OCI-LY1 (cell line): ENCODE measurements around the gene CPN1.

ENCODE experiments used
- H2AFZ ChIP-seq: fragments of 200-600 bp; sonication (generic), shearing (Covaris generic); 2 replicates; pipeline ENCODE4 v1.6.0; 2014; ENCODE audit warnings: antibody characterized with exemption, mild to moderate bottlenecking, low read length
- H3F3A ChIP-seq: fragments of 200-600 bp; sonication (generic), shearing (Covaris generic); 2 replicates; pipeline ENCODE4 v1.6.0; 2014; ENCODE audit warnings: mild to moderate bottlenecking, antibody characterized with exemption, low read length, moderate library complexity; ENCODE audit not compliant: insufficient read depth
- H3K27ac ChIP-seq: fragments of 200-600 bp; sonication (generic); 2 replicates; pipeline ENCODE4 v1.5.1; 2014; ENCODE audit warnings: low read length, mixed run types, mild to moderate bottlenecking, low read depth; ENCODE audit not compliant: poor library complexity, severe bottlenecking
- H3K27me3 ChIP-seq: fragments of 200-600 bp; sonication (generic); 2 replicates; pipeline ENCODE4 v1.6.0; 2014; ENCODE audit warnings: antibody characterized with exemption, mild to moderate bottlenecking, low read length, moderate library complexity; ENCODE audit not compliant: insufficient read depth
- H3K36me3 ChIP-seq: fragments of 200-600 bp; sonication (generic); 2 replicates; pipeline ENCODE4 v1.6.1; 2014; ENCODE audit warnings: mild to moderate bottlenecking, antibody characterized with exemption, low read length, moderate library complexity, mixed read lengths; ENCODE audit not compliant: insufficient read depth
- H3K4me1 ChIP-seq: fragments of 200-600 bp; sonication (generic); 2 replicates; pipeline ENCODE4 v1.5.1; 2014; ENCODE audit warnings: mild to moderate bottlenecking, low read length, moderate library complexity; ENCODE audit not compliant: insufficient read depth, severe bottlenecking
- H3K4me2 ChIP-seq: fragments of 200-600 bp; sonication (generic), shearing (Covaris generic); 2 replicates; pipeline ENCODE4 v1.6.1; 2014; ENCODE audit warnings: low read length
- H3K4me3 ChIP-seq: fragments of 200-600 bp; sonication (generic); 2 replicates; pipeline ENCODE4 v1.5.1; 2014; ENCODE audit warnings: low read length, low read depth, mild to moderate bottlenecking, mixed read lengths; ENCODE audit not compliant: poor library complexity, severe bottlenecking
- H3K79me2 ChIP-seq: fragments of 200-600 bp; shearing (Covaris generic); 2 replicates; pipeline ENCODE4 v1.6.1; 2016; ENCODE audit warnings: mixed run types, low read length, mixed read lengths; ENCODE audit not compliant: insufficient read depth
- H3K9ac ChIP-seq: fragments of 200-600 bp; sonication (generic), shearing (Covaris generic); 2 replicates; pipeline ENCODE4 v1.6.1; 2014; ENCODE audit warnings: mild to moderate bottlenecking, low read length, mixed read lengths
- H3K9me2 ChIP-seq: fragments of 200-600 bp; sonication (generic), shearing (Covaris generic); 2 replicates; pipeline ENCODE4 v1.6.1; 2014; ENCODE audit warnings: low read depth, mild to moderate bottlenecking, low read length, mixed read lengths
- H3K9me3 ChIP-seq: fragments of 200-600 bp; shearing (Covaris generic); 2 replicates; pipeline ENCODE4 v1.6.1; 2014; ENCODE audit warnings: low read length, mixed read lengths
- H4K20me1 ChIP-seq: fragments of 200-600 bp; sonication (generic), shearing (Covaris generic); 2 replicates; pipeline ENCODE4 v1.6.0; 2016; ENCODE audit warnings: mild to moderate bottlenecking, low read length; ENCODE audit not compliant: insufficient read depth
- EZH2 ChIP-seq: fragments of 200-600 bp; sonication (generic), shearing (Covaris generic); IDR thresholded peaks from 2 replicates; pipeline ENCODE4 v1.8.0; 2017; ENCODE audit warnings: borderline replicate concordance, mixed run types, mild to moderate bottlenecking, antibody characterized with exemption, low read length, moderate library complexity, mixed read lengths
- TF ChIP-seq, protein P1 (sequence below): fragments of 200-600 bp; sonication (generic), shearing (Covaris generic); IDR thresholded peaks from 2 replicates; pipeline ENCODE4 v1.5.1; 2017; ENCODE audit warnings: mild to moderate bottlenecking, antibody characterized with exemption, low read length, moderate library complexity, mixed read lengths

CPN1 gene

GRCh38 chr10:100004805-100005510, 76.7 kb downstream of the CPN1 start:
- Histone ChIP-seq H4K20me1 (no peaks in the 10 kb centered on the region), H3K4me3 (no peak overlapping the region), H3K4me1 (peaks cover 60% of the 10 kb centered on the region), H2AFZ (no peak overlapping the region), H3K79me2 (peaks cover 90% of the 10 kb centered on the region), H3K27ac (peak overlapping the region; percentile 89), H3K9me2 (no peaks in the 10 kb centered on the region), H3K4me2 (no peak overlapping the region; the same call in 1 of the 2 replicates), H3K9me3 (no peaks in the 10 kb centered on the region), H3K9ac (no peak overlapping the region), H3K27me3 (no peaks in the 10 kb centered on the region), H3F3A (no peaks in the 10 kb centered on the region), H3K36me3 (peaks cover 7% of the 10 kb centered on the region; the same call in 1 of the 2 replicates)
- TF ChIP-seq, protein P1, sequence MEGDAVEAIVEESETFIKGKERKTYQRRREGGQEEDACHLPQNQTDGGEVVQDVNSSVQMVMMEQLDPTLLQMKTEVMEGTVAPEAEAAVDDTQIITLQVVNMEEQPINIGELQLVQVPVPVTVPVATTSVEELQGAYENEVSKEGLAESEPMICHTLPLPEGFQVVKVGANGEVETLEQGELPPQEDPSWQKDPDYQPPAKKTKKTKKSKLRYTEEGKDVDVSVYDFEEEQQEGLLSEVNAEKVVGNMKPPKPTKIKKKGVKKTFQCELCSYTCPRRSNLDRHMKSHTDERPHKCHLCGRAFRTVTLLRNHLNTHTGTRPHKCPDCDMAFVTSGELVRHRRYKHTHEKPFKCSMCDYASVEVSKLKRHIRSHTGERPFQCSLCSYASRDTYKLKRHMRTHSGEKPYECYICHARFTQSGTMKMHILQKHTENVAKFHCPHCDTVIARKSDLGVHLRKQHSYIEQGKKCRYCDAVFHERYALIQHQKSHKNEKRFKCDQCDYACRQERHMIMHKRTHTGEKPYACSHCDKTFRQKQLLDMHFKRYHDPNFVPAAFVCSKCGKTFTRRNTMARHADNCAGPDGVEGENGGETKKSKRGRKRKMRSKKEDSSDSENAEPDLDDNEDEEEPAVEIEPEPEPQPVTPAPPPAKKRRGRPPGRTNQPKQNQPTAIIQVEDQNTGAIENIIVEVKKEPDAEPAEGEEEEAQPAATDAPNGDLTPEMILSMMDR, result no peak
- no peak for TF ChIP-seq EZH2

DNA sequence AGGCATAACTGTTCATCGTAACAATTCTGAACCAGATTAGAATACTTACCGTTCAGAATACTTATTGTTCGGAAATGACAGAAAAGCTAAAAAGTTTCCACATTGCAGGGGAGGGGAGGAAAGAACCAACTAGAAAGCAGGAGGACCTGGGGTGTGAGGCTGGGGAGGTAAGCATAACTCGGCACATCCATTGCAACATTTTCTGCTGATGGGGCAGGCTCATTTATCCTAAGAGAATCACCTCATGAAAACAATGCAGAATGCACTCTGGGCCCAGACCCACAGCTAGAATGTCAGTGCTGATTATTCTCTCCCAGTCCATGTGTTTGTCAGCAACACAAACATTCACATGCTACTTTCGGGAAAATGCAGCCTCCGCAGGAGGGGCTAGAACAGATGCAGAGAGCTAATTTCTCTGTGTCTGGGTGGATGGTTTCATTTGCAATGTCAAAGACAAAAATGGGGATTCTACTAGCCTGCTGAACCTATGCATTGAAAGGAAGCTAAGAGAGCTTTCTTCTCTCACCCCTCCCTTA, 81.5 kb downstream of the CPN1 start:
- H4K20me1 ChIP-seq, result no peaks in the 10 kb centered on the region
- H3K36me3 ChIP-seq, result peaks cover 7% of the 10 kb centered on the region; the same call in 1 of the 2 replicates
- no peak for TF ChIP-seq EZH2
- TF ChIP-seq, protein P1, result no peak
- peaks cover 65% of the 10 kb centered on the region for H3K4me1 ChIP-seq
- no peak overlapping the region for H2AFZ ChIP-seq
- H3F3A ChIP-seq, result no peaks in the 10 kb centered on the region
- peak overlapping the region; percentile 31; the same call in 1 of the 2 replicates for H3K9ac ChIP-seq
- H3K27ac ChIP-seq, result peak overlapping the region; percentile 77
- peaks cover 90% of the 10 kb centered on the region for H3K79me2 ChIP-seq
- H3K4me2 ChIP-seq, result peak overlapping the region; percentile 58
- no peak overlapping the region for H3K4me3 ChIP-seq
- no peaks in the 10 kb centered on the region for H3K27me3 ChIP-seq
- H3K9me2 ChIP-seq, result no peaks in the 10 kb centered on the region
- no peaks in the 10 kb centered on the region for H3K9me3 ChIP-seq

DNA sequence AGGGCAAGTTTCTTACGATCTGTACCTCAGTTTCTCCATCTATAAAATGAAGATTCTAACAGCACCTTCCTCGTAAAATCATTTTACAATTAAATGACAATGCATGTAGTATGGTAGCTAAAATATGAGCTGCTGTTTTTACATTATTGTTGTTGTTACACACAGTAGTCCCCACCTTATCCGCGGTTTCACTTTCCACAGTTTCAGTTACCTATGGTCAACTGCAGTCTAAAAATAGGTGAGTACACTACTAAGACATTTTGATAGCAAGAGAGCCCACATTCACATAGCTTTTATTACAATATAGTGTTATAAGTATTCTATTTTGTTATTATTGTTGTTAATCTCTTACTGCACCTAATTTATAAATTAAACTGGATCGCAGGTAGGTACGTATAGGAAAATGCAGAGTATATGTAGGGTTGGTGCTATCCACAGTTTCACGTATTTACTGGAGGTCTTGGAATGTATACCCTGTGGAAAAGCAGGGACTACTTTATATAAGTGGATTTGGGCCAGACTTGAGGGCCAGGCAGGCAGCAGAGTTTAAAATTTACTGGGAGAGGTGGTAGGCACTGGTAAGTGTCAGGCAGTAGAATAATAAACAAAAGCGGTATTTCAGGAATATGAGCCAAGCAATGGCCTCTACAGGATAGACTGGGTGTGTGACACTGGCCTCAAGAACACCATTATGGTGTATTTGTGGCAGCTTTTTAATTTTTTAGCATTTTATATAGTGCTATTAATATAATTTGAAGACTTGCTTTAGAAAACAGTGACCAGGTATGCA, 82.2 kb downstream of the CPN1 start:
- peak overlapping the region; percentile 58; the same call in 1 of the 2 replicates for H3K4me2 ChIP-seq
- TF ChIP-seq, protein P1, result no peak
- no peak for TF ChIP-seq EZH2

More for the DNA sequence above, 82.2 kb downstream of the CPN1 start:
- Histone ChIP-seq H3K36me3 (peaks cover 7% of the 10 kb centered on the region; the same call in 1 of the 2 replicates), H4K20me1 (no peaks in the 10 kb centered on the region), H3K9me3 (no peaks in the 10 kb centered on the region), H3K4me3 (no peak overlapping the region), H3K27me3 (no peaks in the 10 kb centered on the region), H2AFZ (no peak overlapping the region), H3K4me1 (peaks cover 65% of the 10 kb centered on the region), H3K9ac (no peak overlapping the region; the same call in 1 of the 2 replicates), H3F3A (no peaks in the 10 kb centered on the region), H3K27ac (peak overlapping the region; percentile 77), H3K9me2 (no peaks in the 10 kb centered on the region), H3K79me2 (peaks cover 83% of the 10 kb centered on the region)
